Lower leg skin (tissue), 3 donors: Measurements from ENCODE around the gene DRG2.

Source experiments
- CTCF ChIP-seq, 3 donors: fragments of 450-650 bp; IDR thresholded peaks; one replicate each; pipeline ENCODE4 v1.5.1; 2016; ENCODE audit warnings: antibody characterized with exemption in 3 of 3, mild to moderate bottlenecking in 3 of 3, moderate library complexity in 2 of 3
- POLR2A ChIP-seq, 2 donors: fragments of 450-650 bp; IDR thresholded peaks; one replicate each; pipeline ENCODE4 v1.6.1; 2016 to 2017; ENCODE audit warnings: antibody characterized with exemption in 2 of 2, mild to moderate bottlenecking in 1 of 2, moderate library complexity in 1 of 2

- TF ChIP-seq CTCF (IDR thresholded peaks at IDR 0.05): no peak
- no peak for TF ChIP-seq POLR2A (IDR thresholded peaks at IDR 0.05)
These were observed 31.5 kb downstream of the DRG2 start for GRCh38 chr17:18119166-18119745.
